Stimulated activated CD8-positive, alpha-beta memory T cell treated with anti-CD3 and anti-CD28 coated beads, Interleukin-12 subunit alpha, Interleukin-12 subunit beta, amount 100 ng/mL, for 24 hours (primary cell): ENCODE measurements around the gene SYNDIG1.

Source experiments
- DNase-seq: peaks from one replicate; pipeline ENCODE4 v3.0.0-alpha.2; 2020; ENCODE audit errors: extremely low read depth

Gene SYNDIG1

GRCh38 chr20:24446811-24447210 is 22.6 kb upstream of the SYNDIG1 start:
- no peak for DNase-seq

GRCh38 chr20:24448170-24448569 is 21.3 kb upstream of the SYNDIG1 start:
- DNase-seq, result no peak

- no peak for DNase-seq
These were observed 20.3 kb upstream of the SYNDIG1 start for GRCh38 chr20:24449026-24449720.

GRCh38 chr20:24450177-24450576 is 19.3 kb upstream of the SYNDIG1 start:
- no peak for DNase-seq

- DNase-seq, result no peak
These were observed 18.6 kb upstream of the SYNDIG1 start for GRCh38 chr20:24450624-24451376.

- no peak for DNase-seq
These were observed 18.0 kb upstream of the SYNDIG1 start for GRCh38 chr20:24451428-24451827.

GRCh38 chr20:24452016-24452415 is 17.4 kb upstream of the SYNDIG1 start:
- DNase-seq, result no peak

GRCh38 chr20:24452498-24453127 is 16.8 kb upstream of the SYNDIG1 start:
- DNase-seq, result no peak

- DNase-seq, result no peak
These were observed 15.6 kb upstream of the SYNDIG1 start for GRCh38 chr20:24453869-24454268.

GRCh38 chr20:24455081-24455480 is 14.3 kb upstream of the SYNDIG1 start:
- DNase-seq, result no peak

GRCh38 chr20:24456398-24456781 is 13.0 kb upstream of the SYNDIG1 start:
- DNase-seq, result no peak

GRCh38 chr20:24458436-24458835 is 11.0 kb upstream of the SYNDIG1 start:
- no peak for DNase-seq

- DNase-seq, result no peak
These were observed 9.7 kb upstream of the SYNDIG1 start for GRCh38 chr20:24459733-24460132.

- DNase-seq, result no peak
These were observed 8.7 kb upstream of the SYNDIG1 start for GRCh38 chr20:24460712-24461111.

- DNase-seq, result no peak
These were observed 7.6 kb upstream of the SYNDIG1 start for GRCh38 chr20:24461848-24462247.

- DNase-seq, result no peak
These were observed 6.9 kb upstream of the SYNDIG1 start for GRCh38 chr20:24462460-24463010.

GRCh38 chr20:24465159-24465558 is 4.3 kb upstream of the SYNDIG1 start:
- DNase-seq, result no peak

GRCh38 chr20:24465730-24466129 is 3.7 kb upstream of the SYNDIG1 start:
- no peak for DNase-seq

- no peak for DNase-seq
These were observed 871 bp upstream of the SYNDIG1 start for GRCh38 chr20:24468401-24469115.

- DNase-seq, result no peak
These were observed 691 bp downstream of the SYNDIG1 start for GRCh38 chr20:24469894-24470745.
